HG03095 (cell line): ENCODE results near the gene SF3A2.
"Not testable (repeated sequence)": the region's sequence is repeated elsewhere in the genome, so short reads cannot be mapped to it uniquely, and the experiment has no call there.

ENCODE experiments used
- ATAC-seq: cut with Tn5 transposase; IDR thresholded peaks from one replicate; pipeline ENCODE4 v1.9.1; 2021; ENCODE audit warnings: moderate library complexity; ENCODE audit not compliant: unreplicated experiment

SF3A2 gene

GRCh38 chr19:2236314-2237050, at the start of gene SF3A2, which contains the start of gene PLEKHJ1:
Gene SF3A2 (plus strand): TSS chr19:2236824. CDS start chr19:2243419, 6,595 bp downstream.
Gene PLEKHJ1 (minus strand): TSS chr19:2236329. CDS start chr19:2236248, 81 bp downstream.
- ATAC-seq: peak; percentile 51

- ATAC-seq: no peak
Measured at GRCh38 chr19:2187159-2187558, 49.5 kb upstream of the SF3A2 start.

GRCh38 chr19:2188708-2189385, 47.8 kb upstream of the SF3A2 start:
- ATAC-seq: no peak

- no peak for ATAC-seq
Measured at GRCh38 chr19:2189880-2190279, 46.7 kb upstream of the SF3A2 start.

GRCh38 chr19:2190848-2191455, 45.7 kb upstream of the SF3A2 start:
- ATAC-seq: no peak

- no peak for ATAC-seq
Measured at GRCh38 chr19:2191456-2192310, 44.9 kb upstream of the SF3A2 start.

GRCh38 chr19:2192862-2193261, 43.8 kb upstream of the SF3A2 start:
- ATAC-seq: no peak

GRCh38 chr19:2193807-2194206, 42.8 kb upstream of the SF3A2 start:
- ATAC-seq: no peak

- ATAC-seq: no peak
Measured at GRCh38 chr19:2194513-2195078, 42.0 kb upstream of the SF3A2 start.

GRCh38 chr19:2195361-2195760, 41.3 kb upstream of the SF3A2 start:
- no peak for ATAC-seq

GRCh38 chr19:2195914-2196313, 40.7 kb upstream of the SF3A2 start:
- ATAC-seq: no peak

GRCh38 chr19:2197270-2197669, 39.4 kb upstream of the SF3A2 start:
- ATAC-seq: no peak

GRCh38 chr19:2198317-2198716, 38.3 kb upstream of the SF3A2 start:
- no peak for ATAC-seq

GRCh38 chr19:2199215-2199614, 37.4 kb upstream of the SF3A2 start:
- ATAC-seq: no peak

- ATAC-seq: no peak
Measured at GRCh38 chr19:2199861-2200623, 36.6 kb upstream of the SF3A2 start.

- not testable (repeated sequence) for ATAC-seq
Measured at GRCh38 chr19:2200624-2201294, 35.9 kb upstream of the SF3A2 start.

- ATAC-seq: no peak
Measured at GRCh38 chr19:2201473-2202148, 35.0 kb upstream of the SF3A2 start.

- no peak for ATAC-seq
Measured at GRCh38 chr19:2202366-2202765, 34.3 kb upstream of the SF3A2 start.

GRCh38 chr19:2207008-2207407, 29.6 kb upstream of the SF3A2 start:
- ATAC-seq: no peak
